ENCODE results near the gene TCAF1.

GRCh38 chr7:143934526-143935325 lies 32.8 kb upstream of the TCAF1 start, which contains the start of gene OR2F2:
- TF ChIP-seq EZH2 (IDR thresholded peaks at IDR 0.05; ENCODE audit: borderline replicate concordance, insufficient read depth, low read length, poor library complexity, severe bottlenecking) (no peak), CTCF (IDR thresholded peaks at IDR 0.05; ENCODE audit: poor library complexity, severe bottlenecking) (no peak), TAF1 (IDR thresholded peaks at IDR 0.05; ENCODE audit: low read depth) (no peak), POLR2AphosphoS5 (IDR thresholded peaks at IDR 0.05) (no peak), RAD21 (conservative IDR thresholded peaks at IDR 0.05) (no peak), SMC3 (conservative IDR thresholded peaks at IDR 0.05; ENCODE audit: poor library complexity) (no peak), MXI1 (conservative IDR thresholded peaks at IDR 0.05; ENCODE audit: poor library complexity, severe bottlenecking) (no peak)

Measured in neural cell (in vitro differentiated cells).